NCI-H526 (cell line): Measurements from ENCODE around the gene PDK3.

ENCODE experiments used
- DNase-seq, 2 experiments: peaks; one replicate each; lab custom pipeline; 2025; lab: John Stamatoyannopoulos, UW

PDK3 gene

GRCh38 chrX:24482823-24483415 lies 17.8 kb downstream of the PDK3 start:
- DNase-seq, result no peak

- DNase-seq, result no peak
Measured at GRCh38 chrX:24483596-24483995, 18.5 kb downstream of the PDK3 start.

GRCh38 chrX:24485323-24485722 lies 20.2 kb downstream of the PDK3 start:
- no peak for DNase-seq

GRCh38 chrX:24485976-24486680 lies 21.0 kb downstream of the PDK3 start:
- no peak for DNase-seq

- no peak for DNase-seq
Measured at GRCh38 chrX:24487571-24487970, 22.5 kb downstream of the PDK3 start.

- DNase-seq, result no peak
Measured at GRCh38 chrX:24491741-24492140, 26.7 kb downstream of the PDK3 start.

GRCh38 chrX:24493740-24494581 lies 28.9 kb downstream of the PDK3 start:
- DNase-seq, result no peak

- peak in 1 of 2 experiments; percentile 5 for DNase-seq
Measured at GRCh38 chrX:24494647-24495075, 29.6 kb downstream of the PDK3 start.

GRCh38 chrX:24495700-24496099 lies 30.6 kb downstream of the PDK3 start:
- no peak for DNase-seq

GRCh38 chrX:24498181-24498580 lies 33.1 kb downstream of the PDK3 start:
- DNase-seq, result no peak

- peak; percentile 7 to 47 for DNase-seq
Measured at GRCh38 chrX:24498975-24499374, 33.9 kb downstream of the PDK3 start.

GRCh38 chrX:24506082-24506481 lies 41.0 kb downstream of the PDK3 start:
- DNase-seq, result no peak

- no peak for DNase-seq
Measured at GRCh38 chrX:24508375-24508774, 43.3 kb downstream of the PDK3 start.

GRCh38 chrX:24513416-24513815 lies 48.3 kb downstream of the PDK3 start:
- no peak for DNase-seq

GRCh38 chrX:24515447-24515846 lies 50.4 kb downstream of the PDK3 start:
- peak in 1 of 2 experiments; percentile 18 for DNase-seq

- DNase-seq, result no peak
Measured at GRCh38 chrX:24520472-24520871, 55.4 kb downstream of the PDK3 start.

GRCh38 chrX:24525455-24525854 lies 60.4 kb downstream of the PDK3 start:
- DNase-seq, result no peak

GRCh38 chrX:24526616-24527015 lies 61.5 kb downstream of the PDK3 start:
- DNase-seq, result no peak

GRCh38 chrX:24528605-24529004 lies 63.5 kb downstream of the PDK3 start:
- DNase-seq, result no peak

GRCh38 chrX:24536551-24536950 lies 71.5 kb downstream of the PDK3 start:
- no peak for DNase-seq

GRCh38 chrX:24542756-24543155 lies 77.7 kb downstream of the PDK3 start:
- no peak for DNase-seq

GRCh38 chrX:24547961-24548360 lies 82.9 kb downstream of the PDK3 start:
- DNase-seq, result no peak

- DNase-seq, result no peak
Measured at GRCh38 chrX:24550166-24550565, 85.1 kb downstream of the PDK3 start.
